ENCODE results near the gene PNKD. TPM values are rescaled to one million over a fixed set of nuclear protein-coding genes. Genes with fewer than 3 reads are reported as not detected.
A peak's percentile ranks its signal among the peaks of the same experiment; 100 is the strongest.

PNKD gene
- total RNA-seq, 1 donor from 2014 or later: 58.4 TPM

DNA sequence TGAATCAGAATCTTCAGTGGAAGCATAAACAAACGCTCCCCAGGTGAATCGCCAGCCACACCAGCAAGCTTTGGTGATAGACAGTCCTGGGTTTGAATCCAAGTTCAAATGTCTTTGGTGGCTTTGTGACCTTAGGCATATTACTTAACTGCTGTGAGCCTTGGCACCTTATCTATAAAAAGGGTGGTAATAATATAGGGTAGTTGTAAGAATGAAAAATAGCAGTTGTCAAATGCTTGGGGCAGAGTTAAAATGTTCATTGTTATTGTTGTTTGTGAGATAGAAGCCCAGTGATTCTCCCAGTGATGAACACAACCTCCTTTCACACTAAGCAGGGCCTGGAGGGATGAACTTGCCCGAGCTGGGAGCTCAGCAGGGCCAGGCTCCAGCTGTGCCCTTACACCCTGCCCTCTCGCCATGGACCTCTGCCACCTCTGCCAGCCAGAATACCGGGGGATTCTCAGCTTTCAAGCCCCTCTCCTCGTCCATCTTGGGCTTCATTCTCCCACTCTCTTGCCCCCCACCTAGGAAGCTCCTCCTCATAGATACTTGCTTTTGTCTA is 28.1 kb downstream of the PNKD start:
- no peak overlapping the region for H3K4me3 Mint-ChIP-seq

GRCh38 chr2:218300141-218300540 is 29.8 kb downstream of the PNKD start:
- TF ChIP-seq, protein P1, sequence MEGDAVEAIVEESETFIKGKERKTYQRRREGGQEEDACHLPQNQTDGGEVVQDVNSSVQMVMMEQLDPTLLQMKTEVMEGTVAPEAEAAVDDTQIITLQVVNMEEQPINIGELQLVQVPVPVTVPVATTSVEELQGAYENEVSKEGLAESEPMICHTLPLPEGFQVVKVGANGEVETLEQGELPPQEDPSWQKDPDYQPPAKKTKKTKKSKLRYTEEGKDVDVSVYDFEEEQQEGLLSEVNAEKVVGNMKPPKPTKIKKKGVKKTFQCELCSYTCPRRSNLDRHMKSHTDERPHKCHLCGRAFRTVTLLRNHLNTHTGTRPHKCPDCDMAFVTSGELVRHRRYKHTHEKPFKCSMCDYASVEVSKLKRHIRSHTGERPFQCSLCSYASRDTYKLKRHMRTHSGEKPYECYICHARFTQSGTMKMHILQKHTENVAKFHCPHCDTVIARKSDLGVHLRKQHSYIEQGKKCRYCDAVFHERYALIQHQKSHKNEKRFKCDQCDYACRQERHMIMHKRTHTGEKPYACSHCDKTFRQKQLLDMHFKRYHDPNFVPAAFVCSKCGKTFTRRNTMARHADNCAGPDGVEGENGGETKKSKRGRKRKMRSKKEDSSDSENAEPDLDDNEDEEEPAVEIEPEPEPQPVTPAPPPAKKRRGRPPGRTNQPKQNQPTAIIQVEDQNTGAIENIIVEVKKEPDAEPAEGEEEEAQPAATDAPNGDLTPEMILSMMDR (conservative IDR thresholded peaks at IDR 0.05): no peak
- Mint-ChIP-seq H3K27me3 (no peaks in the 10 kb centered on the region), H3K4me3 (no peak overlapping the region), H3K36me3 (no peaks in the 10 kb centered on the region), H3K9me3 (no peaks in the 10 kb centered on the region), H3K27ac (peak overlapping the region; percentile 15), H3K4me1 (ENCODE audit: unreplicated experiment) (peaks cover 20% of the 10 kb centered on the region)
- no peak for DNase-seq (ENCODE audit: extremely low spot score, unreplicated experiment)

More for the DNA sequence above, 28.1 kb downstream of the PNKD start:
- H3K27me3 Mint-ChIP-seq: no peaks in the 10 kb centered on the region
- TF ChIP-seq, protein P1 (conservative IDR thresholded peaks at IDR 0.05): no peak
- H3K4me1 Mint-ChIP-seq (ENCODE audit: unreplicated experiment): peaks cover 33% of the 10 kb centered on the region
- peak overlapping the region; percentile 60 for H3K27ac Mint-ChIP-seq
- H3K9me3 Mint-ChIP-seq: no peaks in the 10 kb centered on the region
- DNase-seq (ENCODE audit: extremely low spot score, unreplicated experiment): no peak
- H3K36me3 Mint-ChIP-seq: no peaks in the 10 kb centered on the region

DNA sequence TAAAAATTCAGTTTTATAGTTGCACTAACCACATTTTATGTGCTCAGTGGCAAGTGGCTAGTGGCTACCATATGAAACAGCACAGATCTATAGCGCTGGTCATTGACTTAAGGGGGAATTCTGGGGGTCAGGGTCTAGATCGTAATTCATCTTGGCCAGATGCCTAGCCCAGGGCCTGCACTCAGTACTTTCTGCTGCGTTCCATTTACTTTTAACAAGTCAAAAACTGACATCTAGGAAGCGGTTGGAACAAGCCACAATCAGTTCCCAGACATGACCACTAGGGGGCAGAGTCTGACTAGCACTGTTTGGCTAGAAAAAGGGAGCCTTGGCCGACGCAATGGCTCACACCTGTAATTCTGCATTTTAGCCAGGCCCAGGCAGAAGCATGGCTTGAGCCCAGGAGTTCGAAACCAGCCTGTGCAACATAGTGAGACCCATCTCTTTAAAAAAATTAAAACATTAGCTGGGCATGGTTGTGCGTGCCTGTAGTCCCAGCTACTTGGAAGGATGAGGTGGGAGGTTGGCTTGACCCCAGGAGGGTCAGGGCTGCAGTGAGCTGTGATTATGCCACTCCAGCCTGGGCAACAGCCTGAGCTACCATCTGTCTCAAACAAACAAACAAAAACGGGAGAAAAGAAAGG is 31.0 kb downstream of the PNKD start:
- Mint-ChIP-seq H3K27ac (peak overlapping the region; percentile 75), H3K36me3 (no peaks in the 10 kb centered on the region), H3K4me1 (ENCODE audit: unreplicated experiment) (peaks cover 12% of the 10 kb centered on the region), H3K4me3 (no peak overlapping the region), H3K27me3 (no peaks in the 10 kb centered on the region), H3K9me3 (no peaks in the 10 kb centered on the region)
- peak; percentile 87 for DNase-seq (ENCODE audit: extremely low spot score, unreplicated experiment)
- TF ChIP-seq, protein P1 (conservative IDR thresholded peaks at IDR 0.05): peak; percentile 97

DNA sequence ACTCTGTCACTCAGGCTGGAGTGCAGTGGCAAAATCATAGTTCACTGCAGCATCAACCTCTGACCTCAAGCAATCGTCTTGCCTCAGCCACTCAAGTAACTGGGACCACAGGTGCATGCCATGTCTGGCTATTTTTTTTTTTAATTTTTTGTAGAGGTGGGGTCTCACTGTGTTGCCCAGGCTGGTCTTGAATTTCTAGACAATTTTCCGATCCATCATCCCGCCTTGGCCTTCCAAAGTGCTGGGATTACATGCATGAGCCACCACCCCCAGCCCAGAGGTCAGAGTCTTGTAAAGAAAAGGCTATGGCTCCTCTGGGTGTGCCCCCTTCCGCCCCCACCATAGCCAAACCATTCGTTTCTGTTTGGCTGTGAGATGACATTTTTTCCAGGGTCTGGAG is 35.1 kb downstream of the PNKD start:
- Mint-ChIP-seq H3K9me3 (no peaks in the 10 kb centered on the region), H3K36me3 (no peaks in the 10 kb centered on the region), H3K27ac (no peak overlapping the region), H3K4me3 (no peak overlapping the region), H3K27me3 (no peaks in the 10 kb centered on the region), H3K4me1 (ENCODE audit: unreplicated experiment) (peaks cover 11% of the 10 kb centered on the region)
- DNase-seq (ENCODE audit: extremely low spot score, unreplicated experiment): no peak
- TF ChIP-seq, protein P1 (conservative IDR thresholded peaks at IDR 0.05): no peak

GRCh38 chr2:218306184-218306920 is 36.0 kb downstream of the PNKD start:
- H3K27me3 Mint-ChIP-seq: no peaks in the 10 kb centered on the region
- no peak for DNase-seq (ENCODE audit: extremely low spot score, unreplicated experiment)
- no peak overlapping the region for H3K27ac Mint-ChIP-seq
- no peak overlapping the region for H3K4me3 Mint-ChIP-seq
- H3K9me3 Mint-ChIP-seq: no peaks in the 10 kb centered on the region
- H3K36me3 Mint-ChIP-seq: no peaks in the 10 kb centered on the region
- TF ChIP-seq, protein P1 (conservative IDR thresholded peaks at IDR 0.05): no peak
- H3K4me1 Mint-ChIP-seq (ENCODE audit: unreplicated experiment): peaks cover 13% of the 10 kb centered on the region

Data from type B pancreatic cell (in vitro differentiated cells).